Tibial nerve (tissue), 4 donors: ENCODE data around the gene COL25A1.

Experiments
- CTCF ChIP-seq, 5 experiments: fragments of 200-600 bp in 3 of 5; fragments of 450-650 bp in 2 of 5; sonication (generic) in 3 of 5; IDR thresholded peaks; one replicate each; pipeline ENCODE4 v1.5.1; 2016 to 2019; ENCODE audit warnings: antibody characterized with exemption in 5 of 5, mild to moderate bottlenecking in 3 of 5, moderate library complexity in 2 of 5
- EP300 ChIP-seq, 2 donors: sonication (generic); formaldehyde crosslinking; IDR thresholded peaks; one replicate each; pipeline ENCODE4 v1.6.1; 2017; ENCODE audit warnings: antibody characterized with exemption in 2 of 2, mild to moderate bottlenecking in 1 of 2
- POLR2A ChIP-seq, 2 donors: fragments of 450-650 bp; IDR thresholded peaks; one replicate each; pipeline ENCODE4 v1.6.1; 2017; ENCODE audit warnings: antibody characterized with exemption in 2 of 2, mild to moderate bottlenecking in 2 of 2, moderate library complexity in 2 of 2

GRCh38 chr4:108877821-108878220 lies 424.6 kb downstream of the COL25A1 start:
- no peak for TF ChIP-seq CTCF (IDR thresholded peaks at IDR 0.05)
- no peak for TF ChIP-seq EP300 (IDR thresholded peaks at IDR 0.05)
- no peak for TF ChIP-seq POLR2A (IDR thresholded peaks at IDR 0.05)
